ENCODE measurements around the gene NRG3. TPM values are rescaled to one million over a fixed set of nuclear protein-coding genes. Genes with fewer than 3 reads are reported as not detected.
A peak's percentile ranks its signal among the peaks of the same experiment; 100 is the strongest.

NRG3 gene
- total RNA-seq, 2 donors from 2014 or later, result 1.7 to 2.3 TPM

GRCh38 chr10:82254237-82254636, 379.2 kb downstream of the NRG3 start:
- H3K27ac ChIP-seq (ENCODE audit: low read depth, low read length), result no peak overlapping the region
- no peaks in the 10 kb centered on the region for H3K27me3 Mint-ChIP-seq (ENCODE audit: insufficient read depth)
- no peak overlapping the region for H3K4me3 Mint-ChIP-seq
- no peak for DNase-seq
- TF ChIP-seq CTCF (conservative IDR thresholded peaks at IDR 0.05), result no peak
- no peaks in the 10 kb centered on the region for H3K9me3 Mint-ChIP-seq
- H3K27ac Mint-ChIP-seq, result no peak overlapping the region
- no peaks in the 10 kb centered on the region for H3K36me3 ChIP-seq (ENCODE audit: control insufficient read depth, insufficient read depth, low read length)
- H3K36me3 Mint-ChIP-seq (ENCODE audit: low read depth), result no peaks in the 10 kb centered on the region
- no peak overlapping the region for H3K4me3 ChIP-seq (ENCODE audit: low read length)
- H3K27me3 ChIP-seq (ENCODE audit: control insufficient read depth, insufficient read depth, low read length, poor library complexity, severe bottlenecking), result no peaks in the 10 kb centered on the region
- peaks cover 13% of the 10 kb centered on the region for H3K4me1 ChIP-seq (ENCODE audit: control insufficient read depth, insufficient read depth, low read length)
- 100% methylated on average over 1 of the region's 1 CpG for WGBS, 2 experiments (ENCODE audit: insufficient coverage in 1 of 2, insufficient read length in 1 of 2)
- no peaks in the 10 kb centered on the region for H3K9me3 ChIP-seq (ENCODE audit: control insufficient read depth, low read length)
- H3K9ac ChIP-seq (ENCODE audit: extremely low read depth, low read length, poor library complexity, severe bottlenecking), result no peak overlapping the region
- peaks cover 25% of the 10 kb centered on the region for H3K4me1 Mint-ChIP-seq

DNA sequence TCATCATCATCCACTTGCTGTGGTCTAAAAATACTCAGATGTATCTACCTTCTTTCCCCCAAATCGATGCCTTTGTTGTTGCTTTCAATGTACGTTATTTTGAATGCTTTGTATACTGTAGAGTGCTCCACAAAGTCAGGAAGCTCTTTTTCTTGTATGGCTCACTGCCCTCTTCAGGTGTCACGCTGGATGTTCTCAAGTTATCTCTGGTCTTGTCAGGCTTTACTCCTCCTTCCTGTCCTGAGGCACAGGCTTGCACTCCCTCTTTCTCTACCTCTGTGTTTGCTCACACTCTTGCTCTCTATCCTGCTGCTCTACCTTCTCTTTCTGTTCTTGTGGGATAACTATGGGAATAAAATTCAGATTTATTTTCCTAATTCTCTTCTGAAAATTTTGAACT, 381.3 kb downstream of the NRG3 start:
- Histone ChIP-seq H3K9ac (ENCODE audit: extremely low read depth, low read length, poor library complexity, severe bottlenecking) (no peak overlapping the region), H3K9me3 (ENCODE audit: control insufficient read depth, low read length) (no peaks in the 10 kb centered on the region), H3K36me3 (ENCODE audit: control insufficient read depth, insufficient read depth, low read length) (no peaks in the 10 kb centered on the region), H3K4me1 (ENCODE audit: control insufficient read depth, insufficient read depth, low read length) (peaks cover 8% of the 10 kb centered on the region), H3K27me3 (ENCODE audit: control insufficient read depth, insufficient read depth, low read length, poor library complexity, severe bottlenecking) (no peaks in the 10 kb centered on the region), H3K4me3 (ENCODE audit: low read length) (no peak overlapping the region), H3K27ac (ENCODE audit: low read depth, low read length) (no peak overlapping the region)
- no peak overlapping the region for H3K4me3 Mint-ChIP-seq
- WGBS, 2 experiments (ENCODE audit: insufficient coverage in 1 of 2, insufficient read length in 1 of 2), result 90 to 92% methylated on average over 2 to 3 of the region's 3 CpGs
- no peak overlapping the region for H3K27ac Mint-ChIP-seq
- peak; percentile 36 for TF ChIP-seq CTCF (conservative IDR thresholded peaks at IDR 0.05)
- no peak for DNase-seq
- peaks cover 22% of the 10 kb centered on the region for H3K4me1 Mint-ChIP-seq
- no peaks in the 10 kb centered on the region for H3K9me3 Mint-ChIP-seq
- no peaks in the 10 kb centered on the region for H3K27me3 Mint-ChIP-seq (ENCODE audit: insufficient read depth)
- H3K36me3 Mint-ChIP-seq (ENCODE audit: low read depth), result no peaks in the 10 kb centered on the region

- Histone ChIP-seq H3K9ac (ENCODE audit: extremely low read depth, low read length, poor library complexity, severe bottlenecking) (no peak overlapping the region), H3K4me3 (ENCODE audit: low read length) (no peak overlapping the region), H3K9me3 (ENCODE audit: control insufficient read depth, low read length) (no peaks in the 10 kb centered on the region), H3K4me1 (ENCODE audit: control insufficient read depth, insufficient read depth, low read length) (no peaks in the 10 kb centered on the region), H3K27ac (ENCODE audit: low read depth, low read length) (no peak overlapping the region), H3K27me3 (ENCODE audit: control insufficient read depth, insufficient read depth, low read length, poor library complexity, severe bottlenecking) (no peaks in the 10 kb centered on the region), H3K36me3 (ENCODE audit: control insufficient read depth, insufficient read depth, low read length) (no peaks in the 10 kb centered on the region)
- Mint-ChIP-seq H3K27me3 (ENCODE audit: insufficient read depth) (peaks cover 11% of the 10 kb centered on the region), H3K4me1 (no peaks in the 10 kb centered on the region), H3K4me3 (no peak overlapping the region), H3K9me3 (no peaks in the 10 kb centered on the region), H3K36me3 (ENCODE audit: low read depth) (no peaks in the 10 kb centered on the region), H3K27ac (no peak overlapping the region)
- 83% methylated on average over 1 of the region's 1 CpG; no CpG with 5 or more reads in 1 of the 2 experiments for WGBS, 2 experiments (ENCODE audit: insufficient coverage in 1 of 2, insufficient read length in 1 of 2)
- DNase-seq, result no peak
- no peak for TF ChIP-seq CTCF (conservative IDR thresholded peaks at IDR 0.05)
Observed at GRCh38 chr10:82266438-82266837, 391.4 kb downstream of the NRG3 start.

All from endodermal cell (in vitro differentiated cells).